ENCODE results near the gene FCRL5. TPM values are rescaled to one million over a fixed set of nuclear protein-coding genes. Genes with fewer than 3 reads are reported as not detected.

Gene FCRL5
- total RNA-seq, 1 experiment from 2014 or later, result not detected

- Histone ChIP-seq H2AFZ (no peak overlapping the region), H4K20me1 (ENCODE audit: insufficient read depth) (no peaks in the 10 kb centered on the region), H3F3A (ENCODE audit: insufficient read depth, low read depth) (no peaks in the 10 kb centered on the region), H3K9me2 (ENCODE audit: insufficient read depth) (no peaks in the 10 kb centered on the region), H3K79me2 (ENCODE audit: low read depth) (no peaks in the 10 kb centered on the region), H3K9me3 (ENCODE audit: insufficient read depth, low read depth) (no peaks in the 10 kb centered on the region), H3K4me1 (replicated peaks; ENCODE audit: insufficient read depth) (no peaks in the 10 kb centered on the region), H3K27me3 (ENCODE audit: insufficient read depth, low read depth) (peaks cover 7% of the 10 kb centered on the region; the same call in 1 of the 2 replicates), H3K4me2 (no peak overlapping the region), H3K36me3 (ENCODE audit: low read depth) (no peaks in the 10 kb centered on the region), H3K27ac (no peak overlapping the region), H3K4me3 (no peak overlapping the region)
- DNase-seq, result no peak
- BruUV-seq (replicated peaks), result no TSS peak
- POLR2A ChIA-PET (ENCODE audit: unreplicated experiment), result no interaction called here
- TF ChIP-seq CTCF (conservative IDR thresholded peaks at IDR 0.05), result no peak
- no peak for TF ChIP-seq EZH2 (IDR thresholded peaks at IDR 0.05; ENCODE audit: low read depth)
- intact Hi-C loops (cut with micrococcal nuclease; ENCODE audit: unreplicated experiment), result no loop called here
- CTCF ChIA-PET, result no interaction called here
Observed at GRCh38 chr1:157494093-157494492, 58.2 kb downstream of the FCRL5 start.

GRCh38 chr1:157490467-157491165 lies 61.7 kb downstream of the FCRL5 start:
- no TSS peak for BruUV-seq (replicated peaks)
- Histone ChIP-seq H3K4me1 (replicated peaks; ENCODE audit: insufficient read depth) (no peaks in the 10 kb centered on the region), H4K20me1 (ENCODE audit: insufficient read depth) (no peaks in the 10 kb centered on the region), H3K4me2 (no peak overlapping the region), H3F3A (ENCODE audit: insufficient read depth, low read depth) (no peaks in the 10 kb centered on the region), H3K9me3 (ENCODE audit: insufficient read depth, low read depth) (no peaks in the 10 kb centered on the region), H3K4me3 (no peak overlapping the region), H3K36me3 (ENCODE audit: low read depth) (no peaks in the 10 kb centered on the region), H3K9me2 (ENCODE audit: insufficient read depth) (no peaks in the 10 kb centered on the region), H3K27ac (no peak overlapping the region), H2AFZ (no peak overlapping the region), H3K27me3 (ENCODE audit: insufficient read depth, low read depth) (peaks cover 7% of the 10 kb centered on the region; the same call in 1 of the 2 replicates), H3K79me2 (ENCODE audit: low read depth) (no peaks in the 10 kb centered on the region)
- peak in 1 of 2 experiments; percentile 58 for DNase-seq
- ChIA-PET CTCF (interaction anchor here (0.7 kb wide), 1 partner anchor 9 kb away, joined by 8 read pairs; no protein-coding TSS in a partner anchor), POLR2A (ENCODE audit: unreplicated experiment) (no interaction called here)
- intact Hi-C loops (cut with micrococcal nuclease; ENCODE audit: unreplicated experiment), result loop anchor here (1.0 kb wide), 2 partner anchors 120 to 400 kb away; no protein-coding TSS in a partner anchor
- TF ChIP-seq EZH2 (IDR thresholded peaks at IDR 0.05; ENCODE audit: low read depth), result no peak
- TF ChIP-seq CTCF (conservative IDR thresholded peaks at IDR 0.05), result peak; percentile 72

- no peak for DNase-seq
- no peaks in the 10 kb centered on the region; the same call in 1 of the 2 replicates for H3K27me3 ChIP-seq (ENCODE audit: insufficient read depth, low read depth)
- no peaks in the 10 kb centered on the region for H3K9me3 ChIP-seq (ENCODE audit: insufficient read depth, low read depth)
- intact Hi-C loops (cut with micrococcal nuclease; ENCODE audit: unreplicated experiment), result loop anchor here (2.0 kb wide), 1 partner anchor 317 kb away; no protein-coding TSS in a partner anchor
- H3K79me2 ChIP-seq (ENCODE audit: low read depth), result no peaks in the 10 kb centered on the region
- no TSS peak for BruUV-seq (replicated peaks)
- no peaks in the 10 kb centered on the region for H3K36me3 ChIP-seq (ENCODE audit: low read depth)
- no peak overlapping the region for H3K4me3 ChIP-seq
- H3K27ac ChIP-seq, result no peak overlapping the region
- POLR2A ChIA-PET (ENCODE audit: unreplicated experiment), result no interaction called here
- TF ChIP-seq EZH2 (IDR thresholded peaks at IDR 0.05; ENCODE audit: low read depth) (no peak), CTCF (conservative IDR thresholded peaks at IDR 0.05) (no peak)
- no peak overlapping the region for H3K4me2 ChIP-seq
- CTCF ChIA-PET, result interaction anchor here (0.7 kb wide), 1 partner anchor 65 kb away, joined by 4 read pairs; no protein-coding TSS in a partner anchor
- no peak overlapping the region for H2AFZ ChIP-seq
- H3F3A ChIP-seq (ENCODE audit: insufficient read depth, low read depth), result no peaks in the 10 kb centered on the region
- H3K9me2 ChIP-seq (ENCODE audit: insufficient read depth), result no peaks in the 10 kb centered on the region
- no peaks in the 10 kb centered on the region for H3K4me1 ChIP-seq (replicated peaks; ENCODE audit: insufficient read depth)
- H4K20me1 ChIP-seq (ENCODE audit: insufficient read depth), result no peaks in the 10 kb centered on the region
Observed at GRCh38 chr1:157488156-157488555, 64.2 kb downstream of the FCRL5 start.
